ENCODE results near the gene EFHD2.
"Not testable (repeated sequence)": the region's sequence is repeated elsewhere in the genome, so short reads cannot be mapped to it uniquely, and the experiment has no call there.

EFHD2 gene

GRCh38 chr1:15449567-15449966 lies 39.9 kb downstream of the EFHD2 start:
- in situ Hi-C loops (cut with HindIII; ENCODE audit: low sequenced_read_pairs), result loop anchor here (10.0 kb wide), 1 partner anchor 55 kb away; no protein-coding TSS in a partner anchor

GRCh38 chr1:15451014-15451722 lies 41.5 kb downstream of the EFHD2 start:
- in situ Hi-C loops (cut with HindIII; ENCODE audit: low sequenced_read_pairs), result no loop called here

GRCh38 chr1:15452216-15452615 lies 42.5 kb downstream of the EFHD2 start:
- in situ Hi-C loops (cut with HindIII; ENCODE audit: low sequenced_read_pairs), result no loop called here

GRCh38 chr1:15452866-15453571 lies 43.3 kb downstream of the EFHD2 start:
- in situ Hi-C loops (cut with HindIII; ENCODE audit: low sequenced_read_pairs), result no loop called here

- in situ Hi-C loops (cut with HindIII; ENCODE audit: low sequenced_read_pairs), result no loop called here
Measured at GRCh38 chr1:15453734-15454133, 44.0 kb downstream of the EFHD2 start.

DNA sequence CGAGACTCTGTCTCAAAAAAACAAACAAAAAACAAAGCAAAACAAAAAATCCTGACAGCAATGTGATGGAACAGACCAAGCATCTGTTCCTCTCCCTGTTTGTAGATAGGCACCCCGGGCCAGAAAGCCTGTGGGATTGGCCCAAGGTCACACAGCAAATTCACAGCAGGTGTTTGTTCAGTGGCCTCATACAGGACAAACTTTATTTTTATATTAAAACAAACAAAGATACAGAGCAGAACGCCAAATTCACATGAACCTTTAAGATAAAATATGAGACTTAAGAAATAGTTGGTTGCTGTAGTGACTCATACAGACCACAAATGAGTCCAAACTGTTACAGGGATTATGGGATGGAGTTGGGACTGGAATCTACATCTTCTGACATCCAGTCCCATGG lies 44.6 kb downstream of the EFHD2 start:
- in situ Hi-C loops (cut with HindIII; ENCODE audit: low sequenced_read_pairs), result no loop called here

- in situ Hi-C loops (cut with HindIII; ENCODE audit: low sequenced_read_pairs), result no loop called here
Measured at GRCh38 chr1:15455522-15455921, 45.8 kb downstream of the EFHD2 start.

GRCh38 chr1:15456313-15456954 lies 46.7 kb downstream of the EFHD2 start, which contains the start of gene CELA2A:
CELA2A (plus strand) TSS chr1:15456732; CDS start chr1:15456754, 22 bp downstream.
- in situ Hi-C loops (cut with HindIII; ENCODE audit: low sequenced_read_pairs), result no loop called here

- in situ Hi-C loops (cut with HindIII; ENCODE audit: low sequenced_read_pairs), result no loop called here
Measured at GRCh38 chr1:15457585-15457984, 47.9 kb downstream of the EFHD2 start.

DNA sequence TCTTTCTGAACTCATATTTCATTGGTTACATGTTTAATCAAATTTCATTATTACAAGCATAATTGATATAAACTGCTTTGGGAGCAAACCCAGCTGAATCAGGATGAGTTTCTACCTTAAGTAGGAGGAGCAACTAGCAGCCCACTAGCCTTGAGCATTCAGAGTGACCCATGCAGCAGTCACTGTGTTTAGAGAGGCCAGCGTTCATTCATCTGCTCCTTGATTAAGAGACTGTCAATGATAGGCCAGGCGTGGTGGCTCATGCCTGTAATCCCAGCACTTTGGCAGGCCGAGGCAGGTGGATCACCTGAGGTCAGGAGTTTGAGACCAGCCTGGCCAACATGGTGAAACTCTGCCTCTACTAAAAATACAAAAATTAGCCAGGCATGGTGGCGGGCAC lies 48.7 kb downstream of the EFHD2 start:
- in situ Hi-C loops (cut with HindIII; ENCODE audit: low sequenced_read_pairs), result not testable (repeated sequence)

GRCh38 chr1:15459771-15460707 lies 50.4 kb downstream of the EFHD2 start:
- in situ Hi-C loops (cut with HindIII; ENCODE audit: low sequenced_read_pairs), result no loop called here

DNA sequence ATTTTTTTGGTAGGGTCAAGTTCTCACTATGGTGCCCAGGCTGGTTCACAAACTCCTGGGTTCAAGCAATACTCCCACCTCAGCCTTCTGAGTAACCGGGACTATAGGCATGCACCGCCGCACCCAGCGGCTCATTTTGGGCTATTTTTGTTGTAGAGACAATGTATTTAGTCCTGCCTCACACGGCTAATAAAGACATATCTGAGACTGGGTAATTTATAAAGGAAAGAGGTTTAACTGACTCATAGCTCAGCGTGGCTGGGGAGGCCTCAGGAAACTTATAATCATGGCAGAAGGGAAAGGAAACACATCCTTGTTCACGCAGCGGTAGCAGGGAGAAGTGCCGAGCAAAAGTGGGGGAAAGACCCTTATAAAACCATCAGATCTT lies 51.0 kb downstream of the EFHD2 start:
- in situ Hi-C loops (cut with HindIII; ENCODE audit: low sequenced_read_pairs), result no loop called here

DNA sequence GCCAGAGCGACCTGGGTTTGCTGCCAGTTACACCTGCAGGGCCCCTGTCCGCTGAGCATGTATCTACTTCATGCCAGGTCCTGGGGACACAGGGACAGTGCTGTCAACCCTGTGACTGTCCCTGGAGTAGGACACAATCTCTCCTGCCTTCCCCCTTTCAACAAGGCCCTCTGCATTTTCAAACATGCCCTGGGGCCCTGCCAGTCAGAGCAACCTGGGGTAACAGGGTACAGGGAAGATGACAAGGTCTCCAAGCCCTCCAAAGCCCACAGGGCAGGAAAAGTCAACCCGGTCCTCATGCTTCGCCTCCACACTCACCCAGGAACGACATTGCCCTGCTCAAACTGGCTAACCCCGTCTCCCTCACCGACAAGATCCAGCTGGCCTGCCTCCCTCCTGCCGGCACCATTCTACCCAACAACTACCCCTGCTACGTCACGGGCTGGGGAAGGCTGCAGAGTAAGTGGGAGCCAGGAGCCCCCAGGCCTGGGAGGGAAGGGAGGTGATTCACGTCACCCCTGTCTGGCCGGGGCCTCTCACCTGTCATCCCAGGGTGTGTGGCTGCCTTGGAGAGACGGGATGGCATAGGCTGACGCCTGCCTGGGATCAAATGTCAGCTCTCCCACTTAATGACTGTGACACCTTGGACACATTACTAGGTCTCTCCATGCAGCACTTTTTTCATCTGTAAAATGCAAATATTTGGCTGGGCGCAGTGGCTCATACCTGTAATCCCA lies 53.5 kb downstream of the EFHD2 start:
- in situ Hi-C loops (cut with HindIII; ENCODE audit: low sequenced_read_pairs), result not testable (repeated sequence)

- in situ Hi-C loops (cut with HindIII; ENCODE audit: low sequenced_read_pairs), result not testable (repeated sequence)
Measured at GRCh38 chr1:15463926-15464322, 54.2 kb downstream of the EFHD2 start.

GRCh38 chr1:15465674-15466073 lies 56.0 kb downstream of the EFHD2 start:
- in situ Hi-C loops (cut with HindIII; ENCODE audit: low sequenced_read_pairs), result no loop called here

- in situ Hi-C loops (cut with HindIII; ENCODE audit: low sequenced_read_pairs), result not testable (repeated sequence)
Measured at GRCh38 chr1:15466955-15467625, 57.4 kb downstream of the EFHD2 start.

GRCh38 chr1:15468145-15468544 lies 58.5 kb downstream of the EFHD2 start:
- in situ Hi-C loops (cut with HindIII; ENCODE audit: low sequenced_read_pairs), result no loop called here

GRCh38 chr1:15469361-15469760 lies 59.7 kb downstream of the EFHD2 start:
- in situ Hi-C loops (cut with HindIII; ENCODE audit: low sequenced_read_pairs), result no loop called here

DNA sequence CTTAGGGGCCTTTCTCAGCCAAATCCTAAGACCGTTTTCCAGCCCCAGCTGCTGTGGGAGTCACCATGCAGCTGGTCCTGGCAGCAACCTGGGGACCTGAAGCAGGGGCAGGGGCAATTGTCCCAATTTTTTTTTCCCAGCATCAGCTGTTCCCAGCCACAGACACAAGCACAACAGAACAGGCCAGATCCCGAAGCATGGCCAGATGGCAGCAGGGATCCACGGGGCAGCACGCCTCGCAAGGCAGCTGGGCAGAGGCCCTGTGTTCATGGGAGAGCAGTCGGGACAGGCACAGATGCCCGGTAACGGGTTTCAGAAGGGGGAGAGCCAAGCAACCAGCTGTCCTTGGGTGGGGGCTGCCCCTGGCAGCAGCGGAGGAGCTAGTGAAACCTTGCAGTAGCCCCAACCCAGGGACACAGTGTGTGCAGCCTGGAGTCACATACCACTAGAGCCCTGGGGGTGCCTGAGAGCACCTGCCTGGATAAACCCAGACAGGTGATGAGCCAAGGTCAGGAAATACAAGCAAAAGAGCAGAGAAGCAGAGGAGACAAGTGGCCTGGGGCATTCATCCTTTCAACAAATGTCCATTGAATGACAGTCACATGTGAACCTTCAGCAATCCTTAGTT lies 60.2 kb downstream of the EFHD2 start:
- in situ Hi-C loops (cut with HindIII; ENCODE audit: low sequenced_read_pairs), result not testable (repeated sequence)

Data from endothelial cell of hepatic sinusoid (primary cell).